Colonic mucosa (tissue), 4 donors: ENCODE measurements around the gene SFPQ. TPM values are rescaled to one million over a fixed set of nuclear protein-coding genes. Genes with fewer than 3 reads are reported as not detected.
"Not testable (repeated sequence)": the region's sequence is repeated elsewhere in the genome, so short reads cannot be mapped to it uniquely, and the experiment has no call there.

Experiments
- DNase-seq: peaks from one replicate; pipeline ENCODE4 v3.0.0-alpha.2; 2020
- H3K27ac ChIP-seq: fragments of 200-600 bp; one replicate; pipeline ENCODE4 v1.8.0; 2021
- H3K27me3 ChIP-seq: fragments of 200-600 bp; one replicate; pipeline ENCODE4 v1.8.0; 2021
- H3K36me3 ChIP-seq: fragments of 200-600 bp; one replicate; pipeline ENCODE4 v1.8.0; 2021
- H3K4me1 ChIP-seq: fragments of 200-600 bp; one replicate; pipeline ENCODE4 v1.8.0; 2021; ENCODE audit warnings: mild to moderate bottlenecking
- H3K4me3 ChIP-seq: fragments of 200-600 bp; one replicate; pipeline ENCODE4 v1.8.0; 2021
- H3K9ac ChIP-seq, 2 donors: one replicate each; pipeline ENCODE4 v1.7.0; 2013; ENCODE audit warnings: control low read depth in 2 of 2, low read depth in 2 of 2, low read length in 2 of 2
- H3K9me3 ChIP-seq: fragments of 200-600 bp; one replicate; pipeline ENCODE4 v1.8.0; 2021
- intact Hi-C: fragments of 100-400 bp; cut with DNase I; formaldehyde crosslinking; loops from one replicate; pipeline ENCODE4 v1.14.1; 2022
- total RNA-seq, 2 donors: library from RNA; stranded (reverse); fragmentation: NEBNext Ultra II Directional in 1 of 2; extraction: Animal tissue kit (Norgen Biotek cat#: 25700) in 1 of 2; gene quantifications; one replicate each; pipeline ENCODE4 v1.2.1, GENCODE V29; 2021
- TF ChIP-seq, protein P1 (sequence below): fragments of 200-600 bp; IDR thresholded peaks from one replicate; pipeline ENCODE4 v1.8.0; 2022; ENCODE audit warnings: antibody characterized with exemption, mild to moderate bottlenecking
- donor health status: healthy.
- donor health status: DM: no; HTN: no; CAD: no.
- donor health status: DM: no; HTN: no; CAD: no.

Gene SFPQ, protein sequence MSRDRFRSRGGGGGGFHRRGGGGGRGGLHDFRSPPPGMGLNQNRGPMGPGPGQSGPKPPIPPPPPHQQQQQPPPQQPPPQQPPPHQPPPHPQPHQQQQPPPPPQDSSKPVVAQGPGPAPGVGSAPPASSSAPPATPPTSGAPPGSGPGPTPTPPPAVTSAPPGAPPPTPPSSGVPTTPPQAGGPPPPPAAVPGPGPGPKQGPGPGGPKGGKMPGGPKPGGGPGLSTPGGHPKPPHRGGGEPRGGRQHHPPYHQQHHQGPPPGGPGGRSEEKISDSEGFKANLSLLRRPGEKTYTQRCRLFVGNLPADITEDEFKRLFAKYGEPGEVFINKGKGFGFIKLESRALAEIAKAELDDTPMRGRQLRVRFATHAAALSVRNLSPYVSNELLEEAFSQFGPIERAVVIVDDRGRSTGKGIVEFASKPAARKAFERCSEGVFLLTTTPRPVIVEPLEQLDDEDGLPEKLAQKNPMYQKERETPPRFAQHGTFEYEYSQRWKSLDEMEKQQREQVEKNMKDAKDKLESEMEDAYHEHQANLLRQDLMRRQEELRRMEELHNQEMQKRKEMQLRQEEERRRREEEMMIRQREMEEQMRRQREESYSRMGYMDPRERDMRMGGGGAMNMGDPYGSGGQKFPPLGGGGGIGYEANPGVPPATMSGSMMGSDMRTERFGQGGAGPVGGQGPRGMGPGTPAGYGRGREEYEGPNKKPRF
- total RNA-seq = 100 to 1,000 TPM; 129 to 221 TPM

GRCh38 chr1:35192853-35193664 lies at the start of gene SFPQ:
Gene SFPQ, minus strand, starts transcription at chr1:35193145. Its CDS starts 96 bp downstream, at chr1:35193049.
- TF ChIP-seq, protein P1, sequence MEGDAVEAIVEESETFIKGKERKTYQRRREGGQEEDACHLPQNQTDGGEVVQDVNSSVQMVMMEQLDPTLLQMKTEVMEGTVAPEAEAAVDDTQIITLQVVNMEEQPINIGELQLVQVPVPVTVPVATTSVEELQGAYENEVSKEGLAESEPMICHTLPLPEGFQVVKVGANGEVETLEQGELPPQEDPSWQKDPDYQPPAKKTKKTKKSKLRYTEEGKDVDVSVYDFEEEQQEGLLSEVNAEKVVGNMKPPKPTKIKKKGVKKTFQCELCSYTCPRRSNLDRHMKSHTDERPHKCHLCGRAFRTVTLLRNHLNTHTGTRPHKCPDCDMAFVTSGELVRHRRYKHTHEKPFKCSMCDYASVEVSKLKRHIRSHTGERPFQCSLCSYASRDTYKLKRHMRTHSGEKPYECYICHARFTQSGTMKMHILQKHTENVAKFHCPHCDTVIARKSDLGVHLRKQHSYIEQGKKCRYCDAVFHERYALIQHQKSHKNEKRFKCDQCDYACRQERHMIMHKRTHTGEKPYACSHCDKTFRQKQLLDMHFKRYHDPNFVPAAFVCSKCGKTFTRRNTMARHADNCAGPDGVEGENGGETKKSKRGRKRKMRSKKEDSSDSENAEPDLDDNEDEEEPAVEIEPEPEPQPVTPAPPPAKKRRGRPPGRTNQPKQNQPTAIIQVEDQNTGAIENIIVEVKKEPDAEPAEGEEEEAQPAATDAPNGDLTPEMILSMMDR = no peak
- intact Hi-C loops = no loop called here
- H3K27me3 ChIP-seq = no peaks in the 10 kb centered on the region
- DNase-seq = peak; percentile 97
- peak within 1 kb of the TSS; percentile 97 for H3K4me3 ChIP-seq
- no peaks in the 10 kb centered on the region for H3K9me3 ChIP-seq
- peaks cover 7% of the 10 kb centered on the region for H3K36me3 ChIP-seq
- peaks cover 8% of the 10 kb centered on the region for H3K4me1 ChIP-seq
- H3K9ac ChIP-seq = peak within 1 kb of the TSS; percentile 83 to 98
- H3K27ac ChIP-seq = peak within 1 kb of the TSS; percentile 97

- intact Hi-C loops, H3K27ac ChIP-seq, H3K27me3 ChIP-seq, H3K36me3 ChIP-seq, H3K4me1 ChIP-seq, DNase-seq, H3K9me3 ChIP-seq, H3K4me3 ChIP-seq, H3K9ac ChIP-seq: not testable (repeated sequence)
Measured at GRCh38 chr1:35236772-35237171, 43.8 kb upstream of the SFPQ start.

- no peaks in the 10 kb centered on the region for H3K9me3 ChIP-seq
- H3K9ac ChIP-seq = no peak overlapping the region
- TF ChIP-seq, protein P1 = no peak
- H3K27me3 ChIP-seq = no peaks in the 10 kb centered on the region
- H3K27ac ChIP-seq = no peak overlapping the region
- no peak for DNase-seq
- H3K36me3 ChIP-seq = no peaks in the 10 kb centered on the region
- intact Hi-C loops = no loop called here
- no peak overlapping the region for H3K4me3 ChIP-seq
- no peaks in the 10 kb centered on the region for H3K4me1 ChIP-seq
Measured at GRCh38 chr1:35231287-35231686, 38.3 kb upstream of the SFPQ start.

GRCh38 chr1:35229587-35230360 lies 36.8 kb upstream of the SFPQ start:
- TF ChIP-seq, protein P1 = no peak
- Histone ChIP-seq H3K4me1 (no peaks in the 10 kb centered on the region), H3K9ac (no peak overlapping the region), H3K9me3 (no peaks in the 10 kb centered on the region), H3K27me3 (no peaks in the 10 kb centered on the region), H3K36me3 (no peaks in the 10 kb centered on the region), H3K4me3 (no peak overlapping the region), H3K27ac (no peak overlapping the region)
- intact Hi-C loops = no loop called here
- no peak for DNase-seq

GRCh38 chr1:35226546-35226945 lies 33.6 kb upstream of the SFPQ start:
- H3K9me3 ChIP-seq = no peaks in the 10 kb centered on the region
- no peak overlapping the region for H3K4me3 ChIP-seq
- no peak for DNase-seq
- H3K36me3 ChIP-seq = no peaks in the 10 kb centered on the region
- no peak overlapping the region for H3K27ac ChIP-seq
- H3K9ac ChIP-seq = no peak overlapping the region
- TF ChIP-seq, protein P1 = no peak
- no peaks in the 10 kb centered on the region for H3K4me1 ChIP-seq
- intact Hi-C loops = no loop called here
- no peaks in the 10 kb centered on the region for H3K27me3 ChIP-seq
